Ascending aorta (tissue), 2 donors: ENCODE results near the gene NUFIP1. TPM values are rescaled to one million over a fixed set of nuclear protein-coding genes. Genes with fewer than 3 reads are reported as not detected.
A peak's percentile ranks its signal among the peaks of the same experiment; 100 is the strongest.
"Not testable (repeated sequence)": the region's sequence is repeated elsewhere in the genome, so short reads cannot be mapped to it uniquely, and the experiment has no call there.

ENCODE experiments used
- DNase-seq, 2 donors: peaks; one replicate each; pipeline ENCODE4 v3.0.0-alpha.2; 2019; ENCODE audit warnings: low spot score in 2 of 2
- H3K27ac ChIP-seq, 2 donors: fragments of 200-600 bp; sonication (generic); one replicate each; pipeline ENCODE4 v1.5.1; 2016 to 2017; ENCODE audit warnings: mild to moderate bottlenecking in 1 of 2
- H3K27me3 ChIP-seq: fragments of 200-600 bp; sonication (generic); one replicate; pipeline ENCODE4 v1.5.1; 2017
- H3K36me3 ChIP-seq, 2 donors: fragments of 200-600 bp; sonication (generic); one replicate each; pipeline ENCODE4 v1.5.1; 2016
- H3K4me1 ChIP-seq, 2 donors: fragments of 200-600 bp; sonication (generic); one replicate each; pipeline ENCODE4 v1.5.1; 2016 to 2017; ENCODE audit warnings: mild to moderate bottlenecking in 1 of 2
- H3K4me3 ChIP-seq, 2 donors: fragments of 200-600 bp; sonication (generic); one replicate each; pipeline ENCODE4 v1.5.1; 2016 to 2017; ENCODE audit warnings: mild to moderate bottlenecking in 1 of 2
- H3K9me3 ChIP-seq, 2 donors: fragments of 200-600 bp; sonication (generic); one replicate each; pipeline ENCODE4 v1.5.1; 2016
- intact Hi-C: fragments of 100-400 bp; cut with DNase I; formaldehyde crosslinking; loops from one replicate; pipeline ENCODE4 v1.15.1; 2023
- total RNA-seq: library from RNA; depleted of rRNA; stranded (reverse); fragments of >200 nt; gene quantifications from one replicate; pipeline ENCODE4 v1.1.0, GENCODE V29; 2016
- TF ChIP-seq, protein P1 (sequence below), 3 experiments: fragments of 200-600 bp in 2 of 3; fragments of 450-650 bp in 1 of 3; sonication (generic) in 2 of 3; IDR thresholded peaks; one replicate each; pipeline ENCODE4 v1.5.1; 2016 to 2019; ENCODE audit warnings: antibody characterized with exemption in 3 of 3, mild to moderate bottlenecking in 1 of 3, moderate library complexity in 1 of 3

NUFIP1 gene
- total RNA-seq, 1 donor from 2014 or later: 3.1 TPM

GRCh38 chr13:44952671-44953070, 36.6 kb downstream of the NUFIP1 start:
- Histone ChIP-seq H3K9me3 (no peaks in the 10 kb centered on the region), H3K27ac (no peak overlapping the region), H3K27me3 (no peaks in the 10 kb centered on the region), H3K4me1 (no peaks in the 10 kb centered on the region), H3K36me3 (no peaks in the 10 kb centered on the region), H3K4me3 (no peak overlapping the region)
- DNase-seq: no peak
- intact Hi-C loops: no loop called here
- TF ChIP-seq, protein P1, sequence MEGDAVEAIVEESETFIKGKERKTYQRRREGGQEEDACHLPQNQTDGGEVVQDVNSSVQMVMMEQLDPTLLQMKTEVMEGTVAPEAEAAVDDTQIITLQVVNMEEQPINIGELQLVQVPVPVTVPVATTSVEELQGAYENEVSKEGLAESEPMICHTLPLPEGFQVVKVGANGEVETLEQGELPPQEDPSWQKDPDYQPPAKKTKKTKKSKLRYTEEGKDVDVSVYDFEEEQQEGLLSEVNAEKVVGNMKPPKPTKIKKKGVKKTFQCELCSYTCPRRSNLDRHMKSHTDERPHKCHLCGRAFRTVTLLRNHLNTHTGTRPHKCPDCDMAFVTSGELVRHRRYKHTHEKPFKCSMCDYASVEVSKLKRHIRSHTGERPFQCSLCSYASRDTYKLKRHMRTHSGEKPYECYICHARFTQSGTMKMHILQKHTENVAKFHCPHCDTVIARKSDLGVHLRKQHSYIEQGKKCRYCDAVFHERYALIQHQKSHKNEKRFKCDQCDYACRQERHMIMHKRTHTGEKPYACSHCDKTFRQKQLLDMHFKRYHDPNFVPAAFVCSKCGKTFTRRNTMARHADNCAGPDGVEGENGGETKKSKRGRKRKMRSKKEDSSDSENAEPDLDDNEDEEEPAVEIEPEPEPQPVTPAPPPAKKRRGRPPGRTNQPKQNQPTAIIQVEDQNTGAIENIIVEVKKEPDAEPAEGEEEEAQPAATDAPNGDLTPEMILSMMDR (IDR thresholded peaks at IDR 0.05): no peak

GRCh38 chr13:44951184-44951583, 38.1 kb downstream of the NUFIP1 start:
- no peaks in the 10 kb centered on the region for H3K27me3 ChIP-seq
- no peak for DNase-seq
- no peak overlapping the region for H3K27ac ChIP-seq
- TF ChIP-seq, protein P1 (IDR thresholded peaks at IDR 0.05): no peak
- H3K4me3 ChIP-seq: no peak overlapping the region
- H3K9me3 ChIP-seq: no peaks in the 10 kb centered on the region
- no peaks in the 10 kb centered on the region for H3K4me1 ChIP-seq
- no peaks in the 10 kb centered on the region for H3K36me3 ChIP-seq
- intact Hi-C loops: no loop called here

DNA sequence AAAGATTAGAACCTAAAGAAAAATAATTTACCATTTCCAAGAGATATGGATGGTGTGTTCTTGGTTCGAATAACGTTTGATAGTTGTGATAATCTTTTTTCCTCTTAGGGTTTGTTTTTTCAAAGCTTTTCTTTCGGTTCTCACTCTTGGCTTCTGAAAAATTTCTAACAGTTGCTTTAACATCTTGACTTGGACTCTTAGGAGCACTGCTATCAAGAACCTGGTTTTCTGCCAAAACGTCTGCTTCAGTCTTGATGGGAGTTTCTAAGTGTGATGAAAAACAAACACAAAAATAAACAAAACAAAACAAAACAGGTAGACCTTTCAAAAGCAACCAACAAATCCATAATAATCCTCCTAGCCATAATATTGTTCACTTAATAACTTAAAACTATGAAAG, 45.9 kb downstream of the NUFIP1 start:
- intact Hi-C loops, H3K4me1 ChIP-seq, H3K27me3 ChIP-seq, DNase-seq, H3K36me3 ChIP-seq, H3K9me3 ChIP-seq, H3K4me3 ChIP-seq: not testable (repeated sequence)
- peak overlapping the region in 1 of 2 donors; percentile 36 for H3K27ac ChIP-seq

DNA sequence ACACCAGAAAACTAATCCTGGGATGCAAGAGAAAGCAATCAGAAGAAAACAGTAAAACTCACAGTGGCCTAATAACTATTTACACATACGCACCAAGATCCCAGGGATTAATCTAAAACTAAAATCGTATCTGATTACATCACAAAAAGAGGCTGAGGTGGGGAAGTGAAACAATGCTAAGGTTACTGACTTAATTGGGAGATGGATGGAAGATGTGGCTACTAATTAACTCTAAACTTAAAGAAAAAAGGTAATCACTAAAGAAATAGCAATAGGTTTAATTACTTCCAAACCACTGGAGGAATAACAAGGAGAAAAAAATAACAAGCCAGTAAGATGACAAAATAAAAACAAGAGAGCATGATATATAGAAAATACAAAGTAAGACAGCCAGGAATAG, 50.4 kb downstream of the NUFIP1 start:
- TF ChIP-seq, protein P1 (IDR thresholded peaks at IDR 0.05): no peak
- H3K4me1 ChIP-seq: peaks cover 0 to under 1% of the 10 kb centered on the region in 2 donors
- no peak overlapping the region for H3K27ac ChIP-seq
- intact Hi-C loops: no loop called here
- peaks cover 3 to 4% of the 10 kb centered on the region in 2 donors for H3K36me3 ChIP-seq
- no peak overlapping the region for H3K4me3 ChIP-seq
- no peaks in the 10 kb centered on the region for H3K9me3 ChIP-seq
- H3K27me3 ChIP-seq: no peaks in the 10 kb centered on the region
- no peak for DNase-seq

DNA sequence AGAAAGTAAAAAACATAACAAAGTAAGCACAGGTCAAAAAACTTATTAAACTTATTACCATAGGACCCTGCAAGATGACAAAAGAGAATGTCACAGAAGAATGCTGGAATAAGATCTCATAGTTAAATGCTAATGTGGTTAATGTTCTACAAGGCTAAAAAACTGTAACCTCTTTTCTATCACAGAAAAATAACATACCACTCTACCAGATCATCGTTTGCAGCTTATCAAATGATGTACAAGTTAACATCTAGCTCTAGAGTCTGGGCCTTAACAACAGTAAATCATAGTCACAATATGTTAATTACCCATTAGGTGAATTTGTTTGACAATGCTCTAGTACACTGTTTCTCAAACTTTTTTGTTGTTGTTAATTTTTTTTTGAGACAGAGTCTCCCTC, 53.0 kb downstream of the NUFIP1 start:
- TF ChIP-seq, protein P1 (IDR thresholded peaks at IDR 0.05): no peak
- intact Hi-C loops: no loop called here
- peaks cover 3 to 26% of the 10 kb centered on the region in 2 donors for H3K4me1 ChIP-seq
- no peaks in the 10 kb centered on the region for H3K27me3 ChIP-seq
- DNase-seq: no peak
- no peak overlapping the region for H3K4me3 ChIP-seq
- H3K36me3 ChIP-seq: peaks cover 0 to 4% of the 10 kb centered on the region in 2 donors
- H3K27ac ChIP-seq: no peak overlapping the region
- H3K9me3 ChIP-seq: no peaks in the 10 kb centered on the region

DNA sequence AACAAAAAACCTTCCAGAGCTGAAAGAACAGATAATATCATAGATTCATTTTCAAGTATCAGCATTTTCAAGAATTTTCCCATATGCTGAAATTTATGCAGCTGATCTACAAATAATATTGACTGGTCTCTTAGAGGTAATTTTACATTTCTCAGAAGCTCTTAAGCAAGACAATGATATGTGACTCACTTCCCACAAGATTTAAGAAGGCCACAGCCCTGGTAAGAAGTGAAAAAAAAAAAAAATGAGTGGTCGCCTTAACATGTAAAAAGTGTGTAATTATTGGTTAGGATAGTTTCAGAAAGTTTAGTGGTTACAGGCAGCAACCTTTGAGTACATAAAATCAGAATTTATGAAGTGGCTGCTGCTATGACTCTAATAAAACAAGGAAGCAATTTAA, 54.5 kb downstream of the NUFIP1 start:
- Histone ChIP-seq H3K36me3 (no peaks in the 10 kb centered on the region), H3K9me3 (no peaks in the 10 kb centered on the region), H3K4me1 (peaks cover 7 to 34% of the 10 kb centered on the region in 2 donors), H3K4me3 (no peak overlapping the region), H3K27ac (no peak overlapping the region), H3K27me3 (no peaks in the 10 kb centered on the region)
- TF ChIP-seq, protein P1 (IDR thresholded peaks at IDR 0.05): no peak
- intact Hi-C loops: loop anchor here (5.0 kb wide), 1 partner anchor 33 kb away; no protein-coding TSS in a partner anchor
- no peak for DNase-seq
